ENCODE data around the gene BDKRB2. TPM values are rescaled to one million over a fixed set of nuclear protein-coding genes. Genes with fewer than 3 reads are reported as not detected.
A peak's percentile ranks its signal among the peaks of the same experiment; 100 is the strongest.

BDKRB2 gene
- total and polyA plus RNA-seq, 2 of the 4 experiments (the other 2 are of a cell fraction): 60.9 to 73.1 TPM

DNA sequence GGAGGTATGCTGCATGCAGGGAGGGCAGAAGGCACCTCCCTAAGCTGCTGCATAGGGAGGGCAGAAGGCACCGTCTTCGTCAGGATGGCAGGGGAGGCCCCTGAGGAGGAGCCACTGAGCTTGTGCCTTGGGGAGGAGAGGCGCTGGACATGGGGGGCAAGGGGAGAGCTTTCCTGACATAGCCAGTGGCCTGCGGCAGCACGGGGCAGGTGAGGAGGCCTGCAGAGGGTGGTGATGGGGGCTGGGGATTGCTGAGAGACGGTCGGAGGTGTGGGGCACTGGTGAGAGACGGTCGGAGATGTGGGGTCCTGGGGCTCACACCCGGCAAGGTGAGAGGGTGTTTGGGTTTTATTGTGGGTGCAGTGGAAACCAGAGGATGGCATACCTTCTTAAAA, 10.4 kb upstream of the BDKRB2 start:
- Histone ChIP-seq H2AK9ac (replicated peaks; ENCODE audit: low read depth, low read length, poor library complexity) (peak overlapping the region; percentile 28), H2BK120ac (ENCODE audit: low read depth, low read length) (no peak overlapping the region), H3K4me3 (ENCODE audit: insufficient read depth, low read depth, low read length) (no peak overlapping the region), H3K79me1 (ENCODE audit: low read depth in 1 of 2, low read length in 2 of 2) (no peaks in the 10 kb centered on the region), H2BK15ac (ENCODE audit: low read depth, low read length) (no peak overlapping the region), H4K91ac (ENCODE audit: insufficient read depth, low read depth, low read length) (0 out of 2 replicates have a peak overlapping the region, but pooled peaks have one; percentile 12), H3K36me3 (ENCODE audit: control insufficient read depth, insufficient read depth, low read length) (no peaks in the 10 kb centered on the region), H3K14ac (replicated peaks; ENCODE audit: low read depth, low read length) (no peak overlapping the region), H2AK5ac (ENCODE audit: low read depth, low read length) (peak overlapping the region; percentile 92; the same call in 1 of the 2 replicates), H3K9ac (ENCODE audit: low read depth, low read length) (no peak overlapping the region), H3K27me3 (ENCODE audit: control insufficient read depth, insufficient read depth, low read length) (no peaks in the 10 kb centered on the region), H3K23ac (ENCODE audit: low read depth, low read length) (no peak overlapping the region), H4K20me1 (ENCODE audit: insufficient read depth, low read length) (no peaks in the 10 kb centered on the region), H2BK5ac (ENCODE audit: low read depth, low read length, poor library complexity, severe bottlenecking) (no peak overlapping the region), H3K9me3 (ENCODE audit: control insufficient read depth, insufficient read depth, low read length) (no peaks in the 10 kb centered on the region), H3K9me1 (ENCODE audit: insufficient read depth, low read length) (peaks cover 6% of the 10 kb centered on the region), H3K27ac (ENCODE audit: insufficient read depth, low read length) (no peak overlapping the region), H3K4me2 (ENCODE audit: low read depth, low read length) (no peak overlapping the region), H4K5ac (ENCODE audit: low read depth, low read length) (no peak overlapping the region), H2BK20ac (ENCODE audit: low read depth, low read length) (no peak overlapping the region), H4K8ac (ENCODE audit: low read depth in 2 of 2, low read length in 2 of 2) (no peak overlapping the region), H3K4me1 (ENCODE audit: control insufficient read depth, insufficient read depth, low read length) (peaks cover 10% of the 10 kb centered on the region), H2AFZ (replicated peaks; ENCODE audit: low read length, poor library complexity) (peak overlapping the region; percentile 5), H3K18ac (ENCODE audit: low read depth, low read length) (no peak overlapping the region), H3K56ac (ENCODE audit: extremely low read depth, insufficient read depth, low read length) (no peak overlapping the region), H3K4ac (ENCODE audit: low read depth, low read length) (no peak overlapping the region; the same call in 1 of the 2 replicates)
- in situ Hi-C loops (cut with MboI; ENCODE audit: low sequenced_read_pairs): no loop called here
- ChIA-PET CTCF (no interaction called here), POLR2A (ENCODE audit: unreplicated experiment) (no interaction called here)
- intact Hi-C loops (cut with micrococcal nuclease): no loop called here
- 96% methylated on average over 4 of the region's 10 CpGs; no CpG with 5 or more reads in 1 of the 2 experiments for WGBS, 2 experiments (ENCODE audit: extremely low coverage in 2 of 2, insufficient read length in 1 of 2)
- no TSS peak for BruUV-seq (replicated peaks)
- no peak for ATAC-seq (ENCODE audit: low read depth)
- TF ChIP-seq, protein P1, sequence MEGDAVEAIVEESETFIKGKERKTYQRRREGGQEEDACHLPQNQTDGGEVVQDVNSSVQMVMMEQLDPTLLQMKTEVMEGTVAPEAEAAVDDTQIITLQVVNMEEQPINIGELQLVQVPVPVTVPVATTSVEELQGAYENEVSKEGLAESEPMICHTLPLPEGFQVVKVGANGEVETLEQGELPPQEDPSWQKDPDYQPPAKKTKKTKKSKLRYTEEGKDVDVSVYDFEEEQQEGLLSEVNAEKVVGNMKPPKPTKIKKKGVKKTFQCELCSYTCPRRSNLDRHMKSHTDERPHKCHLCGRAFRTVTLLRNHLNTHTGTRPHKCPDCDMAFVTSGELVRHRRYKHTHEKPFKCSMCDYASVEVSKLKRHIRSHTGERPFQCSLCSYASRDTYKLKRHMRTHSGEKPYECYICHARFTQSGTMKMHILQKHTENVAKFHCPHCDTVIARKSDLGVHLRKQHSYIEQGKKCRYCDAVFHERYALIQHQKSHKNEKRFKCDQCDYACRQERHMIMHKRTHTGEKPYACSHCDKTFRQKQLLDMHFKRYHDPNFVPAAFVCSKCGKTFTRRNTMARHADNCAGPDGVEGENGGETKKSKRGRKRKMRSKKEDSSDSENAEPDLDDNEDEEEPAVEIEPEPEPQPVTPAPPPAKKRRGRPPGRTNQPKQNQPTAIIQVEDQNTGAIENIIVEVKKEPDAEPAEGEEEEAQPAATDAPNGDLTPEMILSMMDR (conservative IDR thresholded peaks at IDR 0.05; ENCODE audit: low read depth, low read length): no peak
- TF ChIP-seq RCOR1 (IDR thresholded peaks at IDR 0.05; ENCODE audit: insufficient replicate concordance, low read length) (no peak), POLR2A (IDR thresholded peaks at IDR 0.05; ENCODE audit: low read depth, low read length) (no peak), CHD1 (IDR thresholded peaks at IDR 0.05; ENCODE audit: low read depth, low read length) (no peak), BHLHE40 (IDR thresholded peaks at IDR 0.05; ENCODE audit: low read depth, low read length) (no peak), MXI1 (IDR thresholded peaks at IDR 0.05; ENCODE audit: borderline replicate concordance, low read depth, low read length) (no peak), MAZ (IDR thresholded peaks at IDR 0.05; ENCODE audit: borderline replicate concordance, low read depth, low read length) (no peak), CEBPB (IDR thresholded peaks at IDR 0.05; ENCODE audit: low read depth, low read length) (no peak), MAFK (IDR thresholded peaks at IDR 0.05; ENCODE audit: low read depth, low read length) (no peak), RFX5 (IDR thresholded peaks at IDR 0.05; ENCODE audit: low read depth, low read length) (no peak), SMC3 (IDR thresholded peaks at IDR 0.05; ENCODE audit: low read depth, low read length) (no peak), NFE2L2 (IDR thresholded peaks at IDR 0.05; ENCODE audit: low read depth, low read length) (no peak), RAD21 (IDR thresholded peaks at IDR 0.05; ENCODE audit: low read length) (no peak), USF2 (IDR thresholded peaks at IDR 0.05; ENCODE audit: low read depth, low read length) (no peak), FOS (IDR thresholded peaks at IDR 0.05; ENCODE audit: low read depth, low read length) (no peak)
- TF ChIP-seq, protein P2, sequence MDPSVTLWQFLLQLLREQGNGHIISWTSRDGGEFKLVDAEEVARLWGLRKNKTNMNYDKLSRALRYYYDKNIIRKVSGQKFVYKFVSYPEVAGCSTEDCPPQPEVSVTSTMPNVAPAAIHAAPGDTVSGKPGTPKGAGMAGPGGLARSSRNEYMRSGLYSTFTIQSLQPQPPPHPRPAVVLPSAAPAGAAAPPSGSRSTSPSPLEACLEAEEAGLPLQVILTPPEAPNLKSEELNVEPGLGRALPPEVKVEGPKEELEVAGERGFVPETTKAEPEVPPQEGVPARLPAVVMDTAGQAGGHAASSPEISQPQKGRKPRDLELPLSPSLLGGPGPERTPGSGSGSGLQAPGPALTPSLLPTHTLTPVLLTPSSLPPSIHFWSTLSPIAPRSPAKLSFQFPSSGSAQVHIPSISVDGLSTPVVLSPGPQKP (IDR thresholded peaks at IDR 0.05; ENCODE audit: borderline replicate concordance, low read depth, low read length): no peak
- DNase-seq: no peak
- dilution Hi-C loops (cut with HindIII; ENCODE audit: low sequenced_read_pairs, unreplicated experiment): no loop called here

Measured in IMR-90 (cell line).